A549 (cell line): ENCODE measurements around the gene PTPRD. TPM values are rescaled to one million over a fixed set of nuclear protein-coding genes. Genes with fewer than 3 reads are reported as not detected.
A peak's percentile ranks its signal among the peaks of the same experiment; 100 is the strongest.

Experiments
- ATAC-seq, 2 experiments: fragments of 200-7000 bp in 1 of 2; fragments of >200 bp in 1 of 2; cut with Nextera tagmentation in 1 of 2; cut with Tn5 transposase in 1 of 2; 3 replicates each; pipeline versions ENCODE4 v1.8.0 to v1.9.1; 2018 to 2020; ENCODE audit warnings: mild to moderate bottlenecking in 1 of 2, moderate library complexity in 1 of 2
- CTCF ChIA-PET: fragments of 300-600 bp; sonication (Branson Sonifier 250); formaldehyde crosslinking; extraction: SDS; loops from one replicate; lab custom pipeline; 2021; ENCODE audit warnings: antibody characterized with exemption, inconsistent platforms; lab: Yijun Ruan, JAX
- POLR2A ChIA-PET: fragments of 350-600 bp; formaldehyde crosslinking; extraction: SDS; loops from one replicate; lab custom pipeline; 2021; ENCODE audit warnings: antibody characterized with exemption, inconsistent platforms; lab: Yijun Ruan, JAX
- DNase-seq, 2 experiments: peaks; one replicate each; pipeline versions ENCODE4 v3.0.0 to v3.0.0-alpha.2; 2011 to 2016; ENCODE audit warnings: low read depth in 1 of 2, low spot score in 1 of 2
- FAIRE-seq: peaks from 2 replicates; lab custom pipeline; 2011; peaks lifted over from hg19 to GRCh38; lab: Jason Lieb, UNC
- H3K27ac ChIP-seq, 2 experiments: fragments of >200 bp; sonication (Bioruptor Twin); formaldehyde crosslinking; 3 replicates each; pipeline ENCODE4 v1.5.1; 2016 to 2017
- H3K4me1 ChIP-seq: fragments of >200 bp; sonication (Bioruptor Twin); formaldehyde crosslinking; 3 replicates; pipeline ENCODE4 v1.6.1; 2016
- H3K4me2 ChIP-seq: fragments of >200 bp; sonication (Bioruptor Twin); formaldehyde crosslinking; 3 replicates; pipeline ENCODE4 v1.6.1; 2016
- H3K4me3 ChIP-seq: fragments of >200 bp; sonication (Bioruptor Twin); formaldehyde crosslinking; 3 replicates; pipeline ENCODE4 v1.5.1; 2016
- H3K9me3 ChIP-seq: fragments of >200 bp; sonication (Bioruptor Twin); formaldehyde crosslinking; 3 replicates; pipeline ENCODE4 v1.6.1; 2016
- ATOH8 ChIP-seq: fragments of 250-450 bp; sonication (Bioruptor Pico); IDR thresholded peaks from 2 replicates; pipeline ENCODE4 v1.5.0; 2020; ENCODE audit warnings: low read depth, mild to moderate bottlenecking, moderate library complexity
- ELK1 ChIP-seq: fragments of 150-350 bp; IDR thresholded peaks from 2 replicates; pipeline ENCODE4 v1.6.1; 2014; ENCODE audit warnings: low read depth, mild to moderate bottlenecking, low read length
- FOSL2 ChIP-seq, 2 experiments: fragments of 450-650 bp in 1 of 2; fragments of >200 bp in 1 of 2; sonication (Bioruptor Twin) in 1 of 2; formaldehyde crosslinking; IDR thresholded peaks; 2 replicates each; pipeline versions ENCODE4 v1.5.0 to v1.6.1; 2016 to 2020; ENCODE audit warnings: mild to moderate bottlenecking in 1 of 2, moderate library complexity in 1 of 2
- HES2 ChIP-seq: fragments of >200 bp; sonication (Bioruptor Twin); formaldehyde crosslinking; IDR thresholded peaks from 2 replicates; pipeline ENCODE4 v1.6.1; 2016
- HMGXB4 ChIP-seq: fragments of 250-450 bp; sonication (Bioruptor Pico); IDR thresholded peaks from 2 replicates; pipeline ENCODE4 v1.5.0; 2021; ENCODE audit warnings: mild to moderate bottlenecking, moderate library complexity, borderline replicate concordance
- HOXB5 ChIP-seq: fragments of 250-450 bp; sonication (Bioruptor Pico); IDR thresholded peaks from 2 replicates; pipeline ENCODE4 v1.5.0; 2020; ENCODE audit warnings: mild to moderate bottlenecking, moderate library complexity
- JUNB ChIP-seq: fragments of >200 bp; sonication (Bioruptor Twin); formaldehyde crosslinking; IDR thresholded peaks from 2 replicates; pipeline ENCODE4 v1.6.1; 2016
- KDM5A ChIP-seq: fragments of 200-600 bp; sonication (generic); IDR thresholded peaks from 2 replicates; pipeline ENCODE4 v1.6.1; 2016; ENCODE audit warnings: antibody characterized with exemption, mild to moderate bottlenecking
- MAFK ChIP-seq: fragments of 450-650 bp; IDR thresholded peaks from 2 replicates; pipeline ENCODE4 v1.6.1; 2014; ENCODE audit not compliant: partially characterized antibody
- MAX ChIP-seq: IDR thresholded peaks from 2 replicates; pipeline ENCODE4 v1.6.1; 2012
- MYC ChIP-seq: IDR thresholded peaks from 2 replicates; pipeline ENCODE4 v1.6.1; 2012; ENCODE audit warnings: mild to moderate bottlenecking, inconsistent platforms, low read length, improper control_type of control experiment, borderline replicate concordance
- PBX3 ChIP-seq: IDR thresholded peaks from 2 replicates; pipeline ENCODE4 v1.6.1; 2012
- PHF8 ChIP-seq: fragments of 200-600 bp; sonication (generic); IDR thresholded peaks from 2 replicates; pipeline ENCODE4 v1.6.1; 2016; ENCODE audit warnings: low read depth, mild to moderate bottlenecking, antibody characterized with exemption, moderate library complexity, borderline replicate concordance
- RNF2 ChIP-seq: fragments of 200-600 bp; sonication (generic); IDR thresholded peaks from 2 replicates; pipeline ENCODE4 v1.6.1; 2016; ENCODE audit warnings: low read depth, mild to moderate bottlenecking, antibody characterized with exemption, moderate library complexity, borderline replicate concordance
- SMC3 ChIP-seq: fragments of >200 bp; sonication (Bioruptor Twin); formaldehyde crosslinking; IDR thresholded peaks from 3 replicates; pipeline ENCODE4 v1.6.1; 2018; ENCODE audit warnings: inconsistent platforms
- ZC3H11A ChIP-seq: fragments of 450-650 bp; IDR thresholded peaks from 2 replicates; pipeline ENCODE4 v1.6.1; 2014; ENCODE audit warnings: antibody characterized with exemption, mild to moderate bottlenecking
- ZFP36 ChIP-seq: fragments of 450-650 bp; IDR thresholded peaks from 2 replicates; pipeline ENCODE4 v1.6.1; 2014; ENCODE audit warnings: borderline replicate concordance; ENCODE audit not compliant: partially characterized antibody
- WGBS: methylation state at CpG from one replicate; pipeline ENCODE4 v1.1.6; 2017; ENCODE audit errors: missing lambda C conversion rate; 5-methylcytosine and 5-hydroxymethylcytosine counted together
- polyA plus RNA-seq, 4 experiments: library from polyadenylated mRNA; depleted of rRNA in 3 of 4; stranded (reverse); fragments of >200 nt; fragmentation: RNase III in 1 of 4; extraction: RNeasy Plus Mini Kit Qiagen cat#74134 plus additional on column Dnase treatment in 1 of 4; gene quantifications; 2 replicates in 3 of 4; 3 replicates in 1 of 4; pipeline ENCODE4 v1.2.3, GENCODE V29; 2011 to 2017

Gene PTPRD
- polyA plus RNA-seq, 2 of the 4 experiments (the other 2 are of a cell fraction), result 0.39 to 1.3 TPM

GRCh38 chr9:8558176-8558575 lies 2054.6 kb downstream of the PTPRD start:
- no peak for TF ChIP-seq JUNB
- TF ChIP-seq FOSL2 (IDR thresholded peaks at IDR 0.05), result no peak
- TF ChIP-seq FOSL2 (CRISPR knock-in tag; IDR thresholded peaks at IDR 0.05), result peak; percentile 33; the same call in 1 of the 2 replicates
- Histone ChIP-seq H3K4me2 (no peak overlapping the region), H3K9me3 (no peaks in the 10 kb centered on the region), H3K4me1 (no peaks in the 10 kb centered on the region), H3K4me3 (no peak overlapping the region), H3K27ac (no peak overlapping the region)
- ChIA-PET POLR2A (no interaction called here), CTCF (no interaction called here)
- FAIRE-seq (no peak), ATAC-seq (peak in 1 of 2 experiments; percentile 56; a peak in 2 of 6 replicates), DNase-seq (peak; percentile 3 to 17)
- 2% methylated on average over 2 of the region's 2 CpGs for WGBS

- CTCF ChIA-PET, result no interaction called here
- WGBS, result 4% methylated on average over 4 of the region's 4 CpGs
- FAIRE-seq, result no peak
- Histone ChIP-seq H3K9me3 (no peaks in the 10 kb centered on the region), H3K4me3 (no peak overlapping the region), H3K4me2 (no peak overlapping the region), H3K27ac (no peak overlapping the region)
- DNase-seq, result no peak
- no peak for ATAC-seq
- POLR2A ChIA-PET, result interaction anchor here (0.6 kb wide), 1 partner anchor 323 kb away, joined by 3 read pairs; no protein-coding TSS in a partner anchor
- TF ChIP-seq MYC (no peak), ZFP36 (no peak), SMC3 (no peak), MAX (no peak), MAFK (no peak), ELK1 (no peak), HES2 (no peak), KDM5A (no peak), HMGXB4 (CRISPR knock-in tag) (no peak), ATOH8 (CRISPR knock-in tag) (no peak), ZC3H11A (no peak), PHF8 (no peak), RNF2 (no peak), PBX3 (no peak), HOXB5 (no peak)
- TF ChIP-seq, all 56 proteins: peak for 0
- H3K4me1 ChIP-seq, result no peaks in the 10 kb centered on the region
Measured at GRCh38 chr9:8555762-8556500, 2056.9 kb downstream of the PTPRD start.
